ENCODE results near the gene C1orf21. TPM values are rescaled to one million over a fixed set of nuclear protein-coding genes. Genes with fewer than 3 reads are reported as not detected.

C1orf21 gene
- total RNA-seq, 1 donor from 2014 or later = 43.3 TPM

GRCh38 chr1:184533049-184533448 lies 146.2 kb downstream of the C1orf21 start:
- Mint-ChIP-seq H3K36me3 (ENCODE audit: unreplicated experiment) (no peaks in the 10 kb centered on the region), H3K9me3 (ENCODE audit: unreplicated experiment) (no peaks in the 10 kb centered on the region), H3K27ac (ENCODE audit: unreplicated experiment) (no peak overlapping the region), H3K4me1 (ENCODE audit: low read depth, unreplicated experiment) (peaks cover 12% of the 10 kb centered on the region), H3K27me3 (ENCODE audit: unreplicated experiment) (no peaks in the 10 kb centered on the region), H3K4me3 (ENCODE audit: unreplicated experiment) (no peak overlapping the region)
- TF ChIP-seq CTCF (IDR thresholded peaks at IDR 0.05; ENCODE audit: partially characterized antibody, unreplicated experiment) = no peak
- DNase-seq = no peak

GRCh38 chr1:184533915-184534314 lies 147.1 kb downstream of the C1orf21 start:
- Mint-ChIP-seq H3K4me3 (ENCODE audit: unreplicated experiment) (no peak overlapping the region), H3K4me1 (ENCODE audit: low read depth, unreplicated experiment) (peaks cover 12% of the 10 kb centered on the region), H3K36me3 (ENCODE audit: unreplicated experiment) (peaks cover under 1% of the 10 kb centered on the region), H3K27ac (ENCODE audit: unreplicated experiment) (no peak overlapping the region), H3K9me3 (ENCODE audit: unreplicated experiment) (no peaks in the 10 kb centered on the region), H3K27me3 (ENCODE audit: unreplicated experiment) (no peaks in the 10 kb centered on the region)
- no peak for DNase-seq
- no peak for TF ChIP-seq CTCF (IDR thresholded peaks at IDR 0.05; ENCODE audit: partially characterized antibody, unreplicated experiment)

- Mint-ChIP-seq H3K9me3 (ENCODE audit: unreplicated experiment) (no peaks in the 10 kb centered on the region), H3K4me1 (ENCODE audit: low read depth, unreplicated experiment) (peaks cover 12% of the 10 kb centered on the region), H3K27me3 (ENCODE audit: unreplicated experiment) (no peaks in the 10 kb centered on the region), H3K4me3 (ENCODE audit: unreplicated experiment) (no peak overlapping the region), H3K27ac (ENCODE audit: unreplicated experiment) (no peak overlapping the region), H3K36me3 (ENCODE audit: unreplicated experiment) (peaks cover 8% of the 10 kb centered on the region)
- TF ChIP-seq CTCF (IDR thresholded peaks at IDR 0.05; ENCODE audit: partially characterized antibody, unreplicated experiment) = no peak
- DNase-seq = no peak
Observed at GRCh38 chr1:184534690-184535089, 147.9 kb downstream of the C1orf21 start.

DNA sequence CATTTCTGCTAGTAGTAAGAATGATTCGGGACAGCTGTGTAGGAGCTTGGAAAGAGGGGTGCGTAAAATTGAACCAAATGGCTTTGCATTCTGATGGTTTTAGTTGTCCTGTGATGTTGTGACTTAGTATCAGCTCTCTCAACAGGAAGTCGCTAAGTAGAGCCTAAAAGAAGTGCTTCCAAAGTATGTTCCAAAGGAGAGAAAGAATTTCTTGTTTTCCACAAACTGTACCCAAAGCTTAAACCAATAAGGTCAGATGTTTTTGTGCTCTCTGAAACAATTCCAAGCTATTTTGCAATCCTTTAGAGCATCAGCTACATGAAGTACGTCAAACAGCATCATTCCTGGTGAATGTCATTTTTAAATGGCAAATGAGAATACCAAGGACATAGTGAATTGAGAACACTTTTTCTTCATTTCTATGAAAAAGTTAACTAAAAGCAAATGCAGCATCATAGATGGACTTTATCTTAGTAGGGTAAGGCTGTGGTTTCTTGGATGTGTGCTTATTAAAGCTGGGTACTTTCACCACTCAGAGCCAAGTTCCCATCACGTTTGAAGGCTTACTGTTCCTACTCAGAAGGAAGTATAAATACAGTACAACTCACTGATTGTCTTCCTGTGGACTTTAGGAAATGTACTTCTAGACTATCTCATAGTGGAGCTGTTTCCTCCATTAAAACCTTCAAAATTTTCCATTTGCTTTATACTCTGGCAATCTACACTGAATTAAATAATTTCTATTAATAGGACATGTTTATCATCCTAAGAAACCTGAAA lies 148.6 kb downstream of the C1orf21 start:
- no peak overlapping the region for H3K4me3 Mint-ChIP-seq (ENCODE audit: unreplicated experiment)
- H3K27me3 Mint-ChIP-seq (ENCODE audit: unreplicated experiment) = no peaks in the 10 kb centered on the region
- no peak for TF ChIP-seq CTCF (IDR thresholded peaks at IDR 0.05; ENCODE audit: partially characterized antibody, unreplicated experiment)
- no peaks in the 10 kb centered on the region for H3K9me3 Mint-ChIP-seq (ENCODE audit: unreplicated experiment)
- no peak overlapping the region for H3K27ac Mint-ChIP-seq (ENCODE audit: unreplicated experiment)
- peaks cover 12% of the 10 kb centered on the region for H3K4me1 Mint-ChIP-seq (ENCODE audit: low read depth, unreplicated experiment)
- DNase-seq = no peak
- peaks cover 8% of the 10 kb centered on the region for H3K36me3 Mint-ChIP-seq (ENCODE audit: unreplicated experiment)

DNA sequence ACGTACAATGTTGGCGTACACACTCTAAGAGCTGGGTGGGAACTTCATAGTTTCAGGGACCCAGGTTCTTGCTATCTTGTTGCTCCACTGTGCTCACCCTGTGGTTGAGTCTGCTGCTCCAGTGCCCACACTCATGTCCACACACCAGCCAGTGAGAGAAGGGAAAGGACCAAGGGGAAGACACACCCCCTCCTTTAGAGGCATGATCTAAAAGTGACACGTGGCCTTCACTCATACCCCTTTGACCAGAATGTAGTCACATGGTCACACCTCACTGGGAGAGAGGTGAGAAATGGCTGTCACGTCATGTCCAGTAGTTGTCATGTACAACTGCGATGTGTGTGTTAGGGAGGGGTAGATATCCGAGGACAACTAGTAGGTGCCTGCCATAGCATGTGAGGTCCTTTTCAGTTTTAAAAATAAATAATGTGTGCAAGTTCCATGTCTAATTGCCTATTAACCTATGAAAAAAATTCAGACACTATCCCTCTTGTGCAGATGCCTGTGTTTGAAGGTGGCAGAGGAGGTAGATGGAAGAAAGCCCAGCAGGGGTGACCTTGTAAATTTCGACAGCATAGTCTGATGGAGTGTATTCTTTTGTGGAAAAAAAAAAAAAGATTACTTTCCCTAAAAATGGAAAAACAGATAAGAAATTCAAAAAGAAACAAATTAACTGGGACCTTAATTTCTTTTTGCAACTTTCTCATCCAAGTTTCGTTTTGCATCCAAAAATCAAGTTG lies 149.6 kb downstream of the C1orf21 start:
- no peak for TF ChIP-seq CTCF (IDR thresholded peaks at IDR 0.05; ENCODE audit: partially characterized antibody, unreplicated experiment)
- no peak overlapping the region for H3K27ac Mint-ChIP-seq (ENCODE audit: unreplicated experiment)
- H3K36me3 Mint-ChIP-seq (ENCODE audit: unreplicated experiment) = peaks cover 8% of the 10 kb centered on the region
- no peak for DNase-seq
- H3K9me3 Mint-ChIP-seq (ENCODE audit: unreplicated experiment) = no peaks in the 10 kb centered on the region
- no peak overlapping the region for H3K4me3 Mint-ChIP-seq (ENCODE audit: unreplicated experiment)
- H3K27me3 Mint-ChIP-seq (ENCODE audit: unreplicated experiment) = no peaks in the 10 kb centered on the region
- peaks cover 12% of the 10 kb centered on the region for H3K4me1 Mint-ChIP-seq (ENCODE audit: low read depth, unreplicated experiment)

All from glutamatergic neuron (in vitro differentiated cells).